Spleen (tissue), 13 donors: ENCODE results near the gene EVI2B. TPM values are rescaled to one million over a fixed set of nuclear protein-coding genes. Genes with fewer than 3 reads are reported as not detected.

Experiments
- DNase-seq: peaks from one replicate; pipeline ENCODE4 v3.0.0-alpha.2; 2020
- H3K27ac ChIP-seq, 8 donors: fragments of 200-600 bp; sonication (generic) in 7 of 8; 1 replicate in 4 of 8; 2 replicates in 4 of 8; pipeline versions ENCODE4 v1.5.0 to v1.8.0; 2016 to 2021; ENCODE audit warnings: inconsistent platforms in 4 of 8, mild to moderate bottlenecking in 4 of 8, moderate library complexity in 1 of 8
- H3K27me3 ChIP-seq, 7 donors: fragments of 200-600 bp; sonication (generic) in 6 of 7; replicated peaks in 1 of 7; 1 replicate in 4 of 7; 2 replicates in 3 of 7; pipeline versions ENCODE4 v1.5.0 to v1.8.0; 2016 to 2021; ENCODE audit warnings: inconsistent platforms in 3 of 7, mild to moderate bottlenecking in 1 of 7
- H3K36me3 ChIP-seq, 6 donors: fragments of 200-600 bp; sonication (generic) in 5 of 6; 1 replicate in 4 of 6; 2 replicates in 2 of 6; pipeline versions ENCODE4 v1.5.0 to v1.8.0; 2016 to 2021; ENCODE audit warnings: inconsistent platforms in 2 of 6
- H3K4me1 ChIP-seq, 6 donors: fragments of 200-600 bp; sonication (generic) in 5 of 6; 1 replicate in 3 of 6; 2 replicates in 3 of 6; pipeline versions ENCODE4 v1.5.0 to v1.8.0; 2016 to 2021; ENCODE audit warnings: inconsistent platforms in 3 of 6
- H3K4me3 ChIP-seq, 8 donors: fragments of 200-600 bp; sonication (generic) in 7 of 8; 1 replicate in 4 of 8; 2 replicates in 4 of 8; pipeline versions ENCODE4 v1.5.0 to v1.8.0; 2016 to 2021; ENCODE audit warnings: inconsistent platforms in 4 of 8, mild to moderate bottlenecking in 4 of 8, moderate library complexity in 2 of 8
- H3K9me3 ChIP-seq, 8 donors: fragments of 200-600 bp; sonication (generic) in 7 of 8; 1 replicate in 4 of 8; 2 replicates in 4 of 8; pipeline versions ENCODE4 v1.5.0 to v1.8.0; 2016 to 2021; ENCODE audit warnings: inconsistent platforms in 4 of 8
- POLR2A ChIP-seq, 3 donors: fragments of 450-650 bp; IDR thresholded peaks; one replicate each; pipeline ENCODE4 v1.5.1; 2017; ENCODE audit warnings: antibody characterized with exemption in 3 of 3, mild to moderate bottlenecking in 1 of 3
- POLR2AphosphoS5 ChIP-seq, 3 donors: sonication (generic); formaldehyde crosslinking; IDR thresholded peaks; one replicate each; pipeline ENCODE4 v1.5.1; 2017; ENCODE audit warnings: antibody characterized with exemption in 3 of 3
- WGBS, 5 donors: extraction: QIAGEN DNeasy Blood & Tissue Kit in 3 of 5; methylation state at CpG; one replicate each; pipeline versions ENCODE4 v1.1.5 to v1.1.7; 2013 to 2018; 5-methylcytosine and 5-hydroxymethylcytosine counted together
- intact Hi-C: fragments of 100-400 bp; cut with DNase I; formaldehyde crosslinking; loops from one replicate; pipeline ENCODE4 v1.15.0; 2023; ENCODE audit warnings: low total_unique reads
- long read RNA-seq, 2 donors: transcript quantifications; one replicate each; lab custom pipeline, GENCODE V29; 2026
- polyA plus RNA-seq, 3 donors: library from polyadenylated mRNA; stranded (reverse); fragments of 200-250 nt; gene quantifications; one replicate each; pipeline ENCODE4 v1.2.1, GENCODE V29; 2013
- total RNA-seq, 7 donors: library from RNA; depleted of rRNA in 3 of 7; stranded (reverse); fragments of >200 nt in 3 of 7; fragmentation: NEBNext Ultra II Directional in 4 of 7; extraction: Animal tissue kit (Norgen Biotek cat#: 25700) in 4 of 7; gene quantifications; one replicate each; pipeline versions ENCODE4 v1.1.0 to v1.2.1, GENCODE V29; 2016 to 2021
- TF ChIP-seq, protein P1 (sequence below), 11 experiments: fragments of 200-600 bp in 7 of 11; fragments of 450-650 bp in 4 of 11; sonication (generic) in 4 of 11; IDR thresholded peaks in 8 of 11; conservative IDR thresholded peaks in 3 of 11; 1 replicate in 7 of 11; 2 replicates in 4 of 11; pipeline versions ENCODE4 v1.4.0 to v1.8.0; 2016 to 2021; ENCODE audit warnings: antibody characterized with exemption in 11 of 11, inconsistent platforms in 4 of 11, mild to moderate bottlenecking in 1 of 11
- donor health status: healthy with polysubstance abuse.
- donor health status: DM: no; HTN: no; CAD: no; lungs with moderate emphysema.
- donor health status: DM: no; HTN: no; CAD: no.
- donor health status: Bipolar disorder and iron deficiency.
- donor health status: healthy.
- donor health status: DM: no; HTN: no; CAD: no.
- donor health status: DM: yes; HTN: yes; CAD: no.

EVI2B gene
- total RNA-seq: 100 to 1,000 TPM; 115 to 220 (median 166) TPM
- 100 to 1,000 TPM; 109 to 154 (median 123) TPM for polyA plus RNA-seq
- long read RNA-seq, donor 1, transcript EVI2B-201 (2 exons, 1,999 nt): major isoform, 41 of 41 reads
- long read RNA-seq, donor 1, partial matches to known transcripts: 0 of 41 reads
- long read RNA-seq, donor 1, other reads (novel, unspliced or antisense): 0 of 41 reads
- long read RNA-seq, donor 2, transcript EVI2B-201 (2 exons, 1,999 nt): major isoform, 34 of 35 reads
- long read RNA-seq, donor 2, partial matches to known transcripts: 0 of 35 reads
- long read RNA-seq, donor 2, other reads (novel, unspliced or antisense): 0 of 35 reads

GRCh38 chr17:31313982-31314781, at the start of gene EVI2B:
TSS of gene EVI2B (minus strand) at chr17:31314054. CDS start at chr17:31305609, 8,445 bp downstream.
- WGBS, 5 donors: 14 to 32% (median 16%) methylated on average over 3 of the region's 3 CpGs
- peak within 1 kb of the TSS; percentile 32 to 73 (median 44) for H3K4me3 ChIP-seq
- H3K9me3 ChIP-seq: no peaks in the 10 kb centered on the region
- DNase-seq: no peak
- H3K27ac ChIP-seq: peak within 1 kb of the TSS; percentile 83 to 94 (median 90)
- peak in 1 of 3 donors; percentile 50 for TF ChIP-seq POLR2A (IDR thresholded peaks at IDR 0.05)
- TF ChIP-seq, protein P1, sequence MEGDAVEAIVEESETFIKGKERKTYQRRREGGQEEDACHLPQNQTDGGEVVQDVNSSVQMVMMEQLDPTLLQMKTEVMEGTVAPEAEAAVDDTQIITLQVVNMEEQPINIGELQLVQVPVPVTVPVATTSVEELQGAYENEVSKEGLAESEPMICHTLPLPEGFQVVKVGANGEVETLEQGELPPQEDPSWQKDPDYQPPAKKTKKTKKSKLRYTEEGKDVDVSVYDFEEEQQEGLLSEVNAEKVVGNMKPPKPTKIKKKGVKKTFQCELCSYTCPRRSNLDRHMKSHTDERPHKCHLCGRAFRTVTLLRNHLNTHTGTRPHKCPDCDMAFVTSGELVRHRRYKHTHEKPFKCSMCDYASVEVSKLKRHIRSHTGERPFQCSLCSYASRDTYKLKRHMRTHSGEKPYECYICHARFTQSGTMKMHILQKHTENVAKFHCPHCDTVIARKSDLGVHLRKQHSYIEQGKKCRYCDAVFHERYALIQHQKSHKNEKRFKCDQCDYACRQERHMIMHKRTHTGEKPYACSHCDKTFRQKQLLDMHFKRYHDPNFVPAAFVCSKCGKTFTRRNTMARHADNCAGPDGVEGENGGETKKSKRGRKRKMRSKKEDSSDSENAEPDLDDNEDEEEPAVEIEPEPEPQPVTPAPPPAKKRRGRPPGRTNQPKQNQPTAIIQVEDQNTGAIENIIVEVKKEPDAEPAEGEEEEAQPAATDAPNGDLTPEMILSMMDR (IDR thresholded peaks at IDR 0.05 in 8 of 11, conservative IDR thresholded peaks at IDR 0.05 in 3 of 11): no peak
- no peak for TF ChIP-seq POLR2AphosphoS5 (IDR thresholded peaks at IDR 0.05)
- intact Hi-C loops: no loop called here
- no peaks in the 10 kb centered on the region for H3K27me3 ChIP-seq
- peaks cover 9 to 75% (median 48%) of the 10 kb centered on the region in 6 donors for H3K4me1 ChIP-seq
- H3K36me3 ChIP-seq: peaks cover 0 to 6% (median 0%) of the 10 kb centered on the region in 6 donors

DNA sequence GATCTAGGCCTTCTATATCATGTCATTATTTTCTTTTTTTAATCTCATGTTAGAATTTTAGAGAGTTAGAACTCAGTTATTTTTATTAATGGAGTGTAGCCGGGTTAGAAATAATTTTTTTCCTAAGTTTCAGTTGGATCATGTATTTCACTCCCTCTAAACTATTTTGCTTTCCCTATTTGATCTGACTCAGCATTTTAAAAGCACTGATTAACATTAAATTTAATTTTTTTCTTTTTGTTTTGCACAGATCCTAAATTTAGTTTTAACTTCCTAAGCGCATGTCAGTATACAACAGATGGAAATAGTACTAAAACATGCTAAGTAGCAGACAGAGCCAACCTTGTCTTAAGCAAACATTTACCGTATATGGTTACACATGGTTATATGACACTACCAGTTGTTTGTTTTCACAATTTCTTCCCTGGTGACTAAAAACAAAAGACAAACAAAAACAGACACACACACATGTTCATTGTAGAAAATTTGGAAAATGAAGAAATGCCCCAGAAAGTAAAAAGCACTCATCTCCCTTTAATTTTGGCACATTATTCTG, 44.1 kb upstream of the EVI2B start:
- WGBS, 5 donors: 92 to 97% (median 93%) methylated on average over 3 of the region's 3 CpGs
- TF ChIP-seq, protein P1 (IDR thresholded peaks at IDR 0.05 in 8 of 11, conservative IDR thresholded peaks at IDR 0.05 in 3 of 11): no peak
- TF ChIP-seq POLR2A (IDR thresholded peaks at IDR 0.05): no peak
- TF ChIP-seq POLR2AphosphoS5 (IDR thresholded peaks at IDR 0.05): no peak
- no peak for DNase-seq
- H3K4me1 ChIP-seq: no peaks in the 10 kb centered on the region
- H3K27ac ChIP-seq: no peak overlapping the region
- no peak overlapping the region for H3K4me3 ChIP-seq
- no peaks in the 10 kb centered on the region for H3K9me3 ChIP-seq
- no peaks in the 10 kb centered on the region for H3K27me3 ChIP-seq
- intact Hi-C loops: loop anchor here (10.0 kb wide), 1 partner anchor 93 kb away; no protein-coding TSS in a partner anchor
- peaks cover 0 to 98% (median 47%) of the 10 kb centered on the region in 6 donors for H3K36me3 ChIP-seq

DNA sequence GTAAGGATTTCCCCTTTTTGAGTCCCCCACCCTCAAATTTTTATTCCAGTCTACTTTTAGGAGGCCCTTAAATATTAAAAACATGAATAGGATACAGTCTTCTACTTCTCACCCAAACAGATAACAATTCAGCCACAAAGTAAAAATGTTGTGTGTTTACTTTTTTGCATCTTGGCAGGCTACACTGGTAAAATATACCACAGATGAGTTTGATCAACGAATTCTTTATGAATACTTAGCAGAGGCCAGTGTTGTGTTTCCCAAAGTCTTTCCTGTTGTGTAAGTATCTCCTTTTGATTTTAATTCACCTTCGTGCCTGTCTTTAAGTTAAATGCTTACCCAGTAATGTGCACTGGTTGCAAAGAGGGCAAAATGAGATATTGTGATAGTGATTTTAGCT, 43.2 kb upstream of the EVI2B start:
- 76 to 91% (median 82%) methylated on average over 2 of the region's 2 CpGs for WGBS, 5 donors
- Histone ChIP-seq H3K4me3 (no peak overlapping the region), H3K36me3 (peaks cover 0 to 98% (median 50%) of the 10 kb centered on the region in 6 donors), H3K27ac (no peak overlapping the region), H3K4me1 (no peaks in the 10 kb centered on the region), H3K27me3 (no peaks in the 10 kb centered on the region), H3K9me3 (no peaks in the 10 kb centered on the region)
- intact Hi-C loops: loop anchor here (10.0 kb wide), 1 partner anchor 92 kb away; no protein-coding TSS in a partner anchor
- no peak for DNase-seq
- TF ChIP-seq POLR2AphosphoS5 (IDR thresholded peaks at IDR 0.05) (no peak), POLR2A (IDR thresholded peaks at IDR 0.05) (no peak)
- TF ChIP-seq, protein P1 (IDR thresholded peaks at IDR 0.05 in 8 of 11, conservative IDR thresholded peaks at IDR 0.05 in 3 of 11): no peak
